ENCODE measurements around the gene CBR4. TPM values are rescaled to one million over a fixed set of nuclear protein-coding genes. Genes with fewer than 3 reads are reported as not detected.
A peak's percentile ranks its signal among the peaks of the same experiment; 100 is the strongest.
"Not testable (repeated sequence)": the region's sequence is repeated elsewhere in the genome, so short reads cannot be mapped to it uniquely, and the experiment has no call there.

The CBR4 gene
- total and polyA plus RNA-seq, 4 donors: 26.5 to 40.3 (median 31.2) TPM

DNA sequence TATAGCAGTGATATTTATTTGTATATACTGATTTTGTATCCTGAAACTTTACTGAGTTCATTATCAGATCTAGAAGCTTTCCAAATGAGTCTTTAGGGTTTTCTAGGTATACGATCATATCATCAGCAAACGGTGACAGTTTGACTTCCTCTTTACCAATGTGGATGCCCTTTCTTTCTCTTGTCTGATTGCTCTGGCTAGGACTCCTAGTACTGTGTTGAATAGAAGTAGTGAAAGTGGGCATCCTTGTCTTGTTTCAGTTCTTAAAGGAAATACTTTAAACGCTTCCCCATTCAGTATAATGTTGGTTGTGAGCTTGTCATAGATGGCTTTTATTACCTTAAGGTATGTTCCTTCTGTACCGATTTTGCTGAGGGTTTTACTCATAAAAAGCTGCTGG is 37.5 kb downstream of the CBR4 start:
- Histone ChIP-seq H3K4me1 (ENCODE audit: control insufficient read depth, insufficient read depth, low read length) (no peaks in the 10 kb centered on the region), H3K4me3 (ENCODE audit: low read depth, low read length) (no peak overlapping the region), H3K9me3 (ENCODE audit: control insufficient read depth, insufficient read depth, low read length) (peaks cover 9% of the 10 kb centered on the region), H3K36me3 (ENCODE audit: control insufficient read depth, insufficient read depth, low read length) (peaks cover 12% of the 10 kb centered on the region), H3K27me3 (ENCODE audit: control insufficient read depth, insufficient read depth, low read length) (no peaks in the 10 kb centered on the region), H3K27ac (ENCODE audit: low read depth, low read length) (no peak overlapping the region)
- WGBS (ENCODE audit: insufficient coverage): no CpG with 5 or more reads among the region's 4 CpGs
- DNase-seq (ENCODE audit: low read depth in 4 of 6, low spot score in 6 of 6): no peak

DNA sequence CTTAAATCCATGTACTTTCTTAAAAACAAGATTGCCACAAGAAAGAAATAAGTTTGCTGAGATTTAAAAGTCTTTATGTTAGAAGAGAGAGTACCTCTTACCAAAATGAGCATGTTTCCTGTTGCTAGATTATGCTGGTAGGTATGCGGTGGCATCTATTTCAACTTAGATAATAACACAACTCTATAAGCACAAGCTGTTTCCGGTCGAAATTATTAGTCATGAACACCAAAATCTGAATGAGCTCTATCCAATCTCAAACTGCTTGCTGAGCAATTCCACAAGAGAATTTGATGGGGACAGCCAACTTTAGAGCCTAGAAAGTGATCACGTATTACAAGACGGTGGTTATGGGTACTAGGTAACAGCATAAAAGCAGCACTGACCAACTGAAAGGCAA is 49.3 kb downstream of the CBR4 start:
- Histone ChIP-seq H3K27me3 (ENCODE audit: control insufficient read depth, insufficient read depth, low read length) (no peaks in the 10 kb centered on the region), H3K36me3 (ENCODE audit: control insufficient read depth, insufficient read depth, low read length) (peaks cover 3% of the 10 kb centered on the region), H3K9me3 (ENCODE audit: control insufficient read depth, insufficient read depth, low read length) (peaks cover 5% of the 10 kb centered on the region), H3K4me3 (ENCODE audit: low read depth, low read length) (no peak overlapping the region), H3K27ac (ENCODE audit: low read depth, low read length) (no peak overlapping the region), H3K4me1 (ENCODE audit: control insufficient read depth, insufficient read depth, low read length) (no peaks in the 10 kb centered on the region)
- DNase-seq (ENCODE audit: low read depth in 4 of 6, low spot score in 6 of 6): no peak
- 100% methylated on average over 2 of the region's 5 CpGs for WGBS (ENCODE audit: insufficient coverage)

DNA sequence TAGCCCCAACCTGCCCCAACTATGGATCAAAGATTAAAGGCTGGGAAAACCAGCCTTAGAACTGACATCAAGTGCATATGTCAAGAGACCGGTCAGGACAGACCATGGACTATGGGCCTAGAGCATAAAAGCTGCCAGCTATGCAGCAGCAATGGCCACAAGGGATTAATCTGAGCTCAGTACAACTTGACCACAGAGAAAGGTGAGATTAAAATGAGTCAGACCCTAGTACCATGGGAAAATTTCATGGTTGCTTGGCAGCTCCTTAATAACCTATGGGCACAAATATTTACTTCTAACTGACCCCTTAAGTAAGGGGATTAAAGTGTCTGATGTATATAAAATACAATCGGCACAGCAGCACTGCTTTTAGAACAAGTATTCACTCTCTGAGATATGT is 54.4 kb downstream of the CBR4 start:
- Histone ChIP-seq H3K27me3 (ENCODE audit: control insufficient read depth, insufficient read depth, low read length) (no peaks in the 10 kb centered on the region), H3K36me3 (ENCODE audit: control insufficient read depth, insufficient read depth, low read length) (no peaks in the 10 kb centered on the region), H3K4me1 (ENCODE audit: control insufficient read depth, insufficient read depth, low read length) (no peaks in the 10 kb centered on the region), H3K9me3 (ENCODE audit: control insufficient read depth, insufficient read depth, low read length) (peaks cover 5% of the 10 kb centered on the region), H3K4me3 (ENCODE audit: low read depth, low read length) (no peak overlapping the region), H3K27ac (ENCODE audit: low read depth, low read length) (no peak overlapping the region)
- no peak for DNase-seq (ENCODE audit: low read depth in 4 of 6, low spot score in 6 of 6)
- whole genome bisulfite sequencing (ENCODE audit: insufficient coverage): 100% methylated on average over 1 of the region's 2 CpGs

DNA sequence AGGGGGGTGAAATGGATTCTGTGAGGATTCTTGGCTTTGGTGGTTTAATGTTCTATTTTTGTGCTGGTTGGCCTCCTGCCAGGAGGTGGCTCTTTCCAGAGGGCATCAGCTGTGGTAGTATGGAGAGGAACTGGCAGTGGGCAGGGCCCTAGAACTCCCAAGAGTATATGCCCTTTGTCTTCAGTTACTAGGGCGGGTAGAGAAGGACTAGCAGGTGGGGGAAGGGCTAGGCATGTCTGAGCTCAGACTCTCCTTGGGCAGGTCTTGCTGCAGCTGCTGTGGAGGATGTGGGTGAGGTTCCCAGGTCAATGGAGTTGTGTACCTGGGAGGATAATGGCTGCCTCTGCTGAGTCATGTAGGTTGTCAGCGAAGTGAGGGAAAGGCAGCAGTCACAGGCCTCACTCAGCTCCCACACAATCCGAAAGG is 57.2 kb downstream of the CBR4 start:
- H3K4me3 ChIP-seq (ENCODE audit: low read depth, low read length); H3K9me3 ChIP-seq (ENCODE audit: control insufficient read depth, insufficient read depth, low read length); DNase-seq (ENCODE audit: low read depth in 4 of 6, low spot score in 6 of 6); H3K4me1 ChIP-seq (ENCODE audit: control insufficient read depth, insufficient read depth, low read length); H3K27ac ChIP-seq (ENCODE audit: low read depth, low read length); H3K27me3 ChIP-seq (ENCODE audit: control insufficient read depth, insufficient read depth, low read length); H3K36me3 ChIP-seq (ENCODE audit: control insufficient read depth, insufficient read depth, low read length): not testable (repeated sequence)
- WGBS (ENCODE audit: insufficient coverage): 80% methylated on average over 1 of the region's 3 CpGs

DNA sequence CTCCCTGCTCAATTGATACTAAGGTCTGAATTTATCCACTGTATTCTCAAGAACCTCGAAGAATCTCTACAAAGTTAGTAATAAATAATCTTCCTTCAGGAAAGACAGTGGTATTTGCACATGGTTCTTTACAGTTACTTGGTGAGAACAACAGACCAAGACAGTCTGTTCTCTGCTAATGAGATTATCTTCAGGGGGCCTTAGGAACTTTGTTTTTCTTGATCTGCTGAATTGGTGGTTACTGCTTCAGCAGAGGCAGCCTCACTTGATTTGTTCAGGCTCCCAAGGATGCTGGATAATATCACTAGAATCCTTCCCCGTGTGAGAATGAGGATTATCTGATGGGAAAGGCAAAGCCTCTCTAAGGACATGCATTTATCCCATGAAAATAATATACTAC is 64.8 kb downstream of the CBR4 start:
- Histone ChIP-seq H3K9me3 (ENCODE audit: control insufficient read depth, insufficient read depth, low read length) (peaks cover 1% of the 10 kb centered on the region), H3K4me3 (ENCODE audit: low read depth, low read length) (no peak overlapping the region), H3K36me3 (ENCODE audit: control insufficient read depth, insufficient read depth, low read length) (no peaks in the 10 kb centered on the region), H3K4me1 (ENCODE audit: control insufficient read depth, insufficient read depth, low read length) (no peaks in the 10 kb centered on the region), H3K27ac (ENCODE audit: low read depth, low read length) (no peak overlapping the region), H3K27me3 (ENCODE audit: control insufficient read depth, insufficient read depth, low read length) (no peaks in the 10 kb centered on the region)
- no CpG with 5 or more reads among the region's 2 CpGs for WGBS (ENCODE audit: insufficient coverage)
- no peak for DNase-seq (ENCODE audit: low read depth in 4 of 6, low spot score in 6 of 6)

DNA sequence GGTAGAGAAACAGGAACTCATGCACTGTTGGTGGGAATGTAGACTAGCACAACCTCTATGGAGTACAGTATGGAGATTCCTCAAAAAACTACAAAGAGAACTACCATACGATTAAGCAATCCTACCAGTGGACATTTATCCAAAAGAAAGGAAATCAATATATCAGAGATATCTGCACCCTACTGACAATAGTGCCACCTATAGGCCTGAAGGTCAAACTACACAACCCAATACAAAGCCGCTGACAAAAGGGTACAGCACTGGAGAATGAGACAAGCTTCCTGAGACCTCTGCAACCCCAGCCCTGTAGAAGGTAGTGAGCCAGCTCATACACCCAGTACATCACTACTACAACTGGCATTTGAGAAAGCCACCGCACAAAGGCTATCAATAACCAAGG is 67.1 kb downstream of the CBR4 start:
- no peak for DNase-seq (ENCODE audit: low read depth in 4 of 6, low spot score in 6 of 6)
- H3K36me3 ChIP-seq (ENCODE audit: control insufficient read depth, insufficient read depth, low read length): no peaks in the 10 kb centered on the region
- peaks cover 1% of the 10 kb centered on the region for H3K9me3 ChIP-seq (ENCODE audit: control insufficient read depth, insufficient read depth, low read length)
- 86% methylated on average over 3 of the region's 3 CpGs for WGBS (ENCODE audit: insufficient coverage)
- H3K4me1 ChIP-seq (ENCODE audit: control insufficient read depth, insufficient read depth, low read length): no peaks in the 10 kb centered on the region
- no peak overlapping the region for H3K27ac ChIP-seq (ENCODE audit: low read depth, low read length)
- H3K27me3 ChIP-seq (ENCODE audit: control insufficient read depth, insufficient read depth, low read length): no peaks in the 10 kb centered on the region
- H3K4me3 ChIP-seq (ENCODE audit: low read depth, low read length): no peak overlapping the region

Small RNAs within 50 kb of the gene (small RNA-seq; reads per million reads assigned to genes)
- gene RNY4P17 (ENCODE audit: low replicate concordance): 10.2 reads per million, percentile 96 among the genes with 10 or more reads in this experiment
